ENCODE data around the gene CTF1.

CTF1 gene

DNA sequence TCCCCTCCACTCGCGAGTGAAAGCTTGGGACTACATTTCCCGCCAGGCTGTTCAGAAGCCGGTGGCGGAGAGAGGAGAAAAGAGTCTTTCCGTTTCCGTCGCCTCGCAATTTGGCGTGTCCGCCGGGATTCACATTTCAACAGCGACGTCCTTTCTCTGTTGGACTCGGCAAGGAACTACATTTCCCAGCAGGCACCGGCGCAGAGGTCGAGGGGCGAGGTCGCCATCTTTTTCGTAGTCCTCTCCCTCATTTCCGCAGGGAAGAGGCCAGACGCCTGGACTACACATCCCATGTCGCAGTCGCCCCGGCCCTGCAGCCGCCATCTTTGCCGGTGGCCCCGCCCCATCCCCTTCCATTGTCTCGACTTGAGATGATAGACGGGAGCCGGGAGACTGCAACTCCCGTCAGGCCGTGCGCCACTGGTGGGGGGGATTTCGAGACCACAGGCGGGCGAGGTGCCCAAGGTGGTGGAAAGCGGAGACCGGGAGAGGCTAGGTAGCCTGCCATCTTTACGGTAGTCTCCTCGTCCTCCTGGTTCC is 26.1 kb downstream of the CTF1 start:
- H3K27me3 ChIP-seq (replicated peaks; ENCODE audit: insufficient read depth, low read length) = no peaks in the 10 kb centered on the region

DNA sequence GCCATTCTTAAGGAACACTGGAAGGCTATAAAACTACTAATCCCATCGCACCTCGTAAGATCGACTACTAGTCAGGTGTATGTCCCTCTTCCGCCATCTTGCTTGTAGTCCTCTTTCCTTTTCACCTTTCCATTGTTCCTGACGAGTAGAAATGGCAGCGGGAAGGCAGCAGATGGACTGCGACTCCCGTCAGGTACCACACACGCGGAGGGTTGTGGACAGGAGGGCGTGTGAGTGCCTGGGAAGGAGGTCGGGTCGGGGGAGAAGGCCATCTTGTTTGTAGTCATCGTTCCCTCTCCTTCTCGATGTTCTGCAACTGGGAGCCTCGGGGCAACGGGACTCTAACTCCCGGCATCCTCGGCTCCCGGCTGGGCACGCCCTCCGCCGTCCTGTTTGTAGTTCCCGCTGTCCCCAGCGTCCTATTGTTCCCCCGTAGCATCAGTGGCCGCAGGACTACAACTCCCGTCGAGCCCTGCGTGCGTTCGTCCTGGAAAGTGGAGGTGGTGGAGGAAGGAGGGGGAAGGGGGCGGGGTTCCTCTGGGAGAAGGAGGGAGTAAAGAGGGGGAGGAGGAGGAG is 26.6 kb downstream of the CTF1 start:
- Histone ChIP-seq H3K4me1 (ENCODE audit: low read length) (0 out of 2 replicates have a peak, but pooled peaks cover 6% of the 10 kb centered on the region), H3K27ac (ENCODE audit: low read length) (peak overlapping the region; percentile 80), H3F3A (ENCODE audit: insufficient read depth, low read length) (peaks cover 3% of the 10 kb centered on the region; the same call in 1 of the 2 replicates), H3K27me3 (replicated peaks; ENCODE audit: insufficient read depth, low read length) (no peaks in the 10 kb centered on the region), H3K4me2 (ENCODE audit: low read depth, low read length) (peak overlapping the region; percentile 30), H3K79me2 (ENCODE audit: low read length) (peaks cover 3% of the 10 kb centered on the region; the same call in 1 of the 2 replicates), H3K9me2 (replicated peaks; ENCODE audit: insufficient read depth, low read length) (no peaks in the 10 kb centered on the region), H2AFZ (ENCODE audit: low read length) (peak overlapping the region; percentile 69), H3K9ac (ENCODE audit: low read length) (peak overlapping the region; percentile 86), H3K36me3 (replicated peaks; ENCODE audit: insufficient read depth, low read length) (no peaks in the 10 kb centered on the region), H3K4me3 (ENCODE audit: low read length) (peak overlapping the region; percentile 92), H4K20me1 (ENCODE audit: insufficient read depth, low read length) (no peaks in the 10 kb centered on the region), H3K9me3 (replicated peaks; ENCODE audit: insufficient read depth, low read length) (no peaks in the 10 kb centered on the region)
- TF ChIP-seq EZH2phosphoT487 (IDR thresholded peaks at IDR 0.05; ENCODE audit: low read length) (no peak), EZH2 (optimal IDR thresholded peaks at IDR 0.05; ENCODE audit: low read depth, low read length) (no peak)
- TF ChIP-seq, protein P1, sequence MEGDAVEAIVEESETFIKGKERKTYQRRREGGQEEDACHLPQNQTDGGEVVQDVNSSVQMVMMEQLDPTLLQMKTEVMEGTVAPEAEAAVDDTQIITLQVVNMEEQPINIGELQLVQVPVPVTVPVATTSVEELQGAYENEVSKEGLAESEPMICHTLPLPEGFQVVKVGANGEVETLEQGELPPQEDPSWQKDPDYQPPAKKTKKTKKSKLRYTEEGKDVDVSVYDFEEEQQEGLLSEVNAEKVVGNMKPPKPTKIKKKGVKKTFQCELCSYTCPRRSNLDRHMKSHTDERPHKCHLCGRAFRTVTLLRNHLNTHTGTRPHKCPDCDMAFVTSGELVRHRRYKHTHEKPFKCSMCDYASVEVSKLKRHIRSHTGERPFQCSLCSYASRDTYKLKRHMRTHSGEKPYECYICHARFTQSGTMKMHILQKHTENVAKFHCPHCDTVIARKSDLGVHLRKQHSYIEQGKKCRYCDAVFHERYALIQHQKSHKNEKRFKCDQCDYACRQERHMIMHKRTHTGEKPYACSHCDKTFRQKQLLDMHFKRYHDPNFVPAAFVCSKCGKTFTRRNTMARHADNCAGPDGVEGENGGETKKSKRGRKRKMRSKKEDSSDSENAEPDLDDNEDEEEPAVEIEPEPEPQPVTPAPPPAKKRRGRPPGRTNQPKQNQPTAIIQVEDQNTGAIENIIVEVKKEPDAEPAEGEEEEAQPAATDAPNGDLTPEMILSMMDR (IDR thresholded peaks at IDR 0.05; ENCODE audit: low read length) = no peak
- peak; percentile 99 for DNase-seq

More for the DNA sequence above, 26.1 kb downstream of the CTF1 start:
- Histone ChIP-seq H3K9me3 (replicated peaks; ENCODE audit: insufficient read depth, low read length) (no peaks in the 10 kb centered on the region), H2AFZ (ENCODE audit: low read length) (peak overlapping the region; percentile 71), H3K4me1 (ENCODE audit: low read length) (0 out of 2 replicates have a peak, but pooled peaks cover 6% of the 10 kb centered on the region), H3K9ac (ENCODE audit: low read length) (peak overlapping the region; percentile 86), H3K36me3 (replicated peaks; ENCODE audit: insufficient read depth, low read length) (no peaks in the 10 kb centered on the region), H3K9me2 (replicated peaks; ENCODE audit: insufficient read depth, low read length) (no peaks in the 10 kb centered on the region), H3K79me2 (ENCODE audit: low read length) (peaks cover 3% of the 10 kb centered on the region; the same call in 1 of the 2 replicates), H3K4me3 (ENCODE audit: low read length) (peak overlapping the region; percentile 92), H3F3A (ENCODE audit: insufficient read depth, low read length) (peaks cover 3% of the 10 kb centered on the region; the same call in 1 of the 2 replicates), H4K20me1 (ENCODE audit: insufficient read depth, low read length) (no peaks in the 10 kb centered on the region), H3K27ac (ENCODE audit: low read length) (peak overlapping the region; percentile 80), H3K4me2 (ENCODE audit: low read depth, low read length) (peak overlapping the region; percentile 97)
- TF ChIP-seq EZH2 (optimal IDR thresholded peaks at IDR 0.05; ENCODE audit: low read depth, low read length) (no peak), EZH2phosphoT487 (IDR thresholded peaks at IDR 0.05; ENCODE audit: low read length) (no peak)
- TF ChIP-seq, protein P1 (IDR thresholded peaks at IDR 0.05; ENCODE audit: low read length) = no peak
- DNase-seq = peak; percentile 99

DNA sequence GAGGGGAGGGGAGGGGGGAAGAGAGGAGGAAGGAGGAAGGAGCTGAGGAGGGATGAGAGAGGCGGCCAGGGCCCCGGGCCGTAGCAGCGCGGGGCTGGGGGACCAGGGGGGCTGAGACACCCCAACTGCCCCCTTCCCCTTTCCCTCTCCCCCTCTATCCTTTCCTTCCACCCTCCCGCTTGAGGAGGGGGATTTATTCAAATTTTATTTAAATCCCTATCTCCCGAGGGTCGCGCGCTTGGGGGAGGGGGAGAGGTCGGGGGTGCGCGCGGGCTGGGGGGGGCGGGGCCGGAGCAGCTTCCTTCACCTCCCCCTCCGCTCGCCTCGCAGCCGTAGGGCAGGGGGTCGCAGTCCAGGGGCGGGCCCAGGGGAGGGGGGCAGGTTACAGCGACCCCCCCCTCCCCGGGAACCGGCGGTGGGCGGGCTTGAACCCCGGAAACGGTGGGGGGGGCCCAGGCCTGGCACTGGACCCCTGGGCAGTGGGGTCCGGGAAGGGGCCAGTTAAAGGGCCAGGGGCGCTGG is 27.2 kb downstream of the CTF1 start, which contains the start of gene FBXL19:
Gene FBXL19, plus strand, starts transcription at position 19 of the 522 bp plus-strand sequence. CDS start 2,183 bp downstream, outside the sequence.
- H3K4me3 ChIP-seq (ENCODE audit: low read length) = peak within 1 kb of the TSS; percentile 92
- H4K20me1 ChIP-seq (ENCODE audit: insufficient read depth, low read length) = no peaks in the 10 kb centered on the region
- H3K9me2 ChIP-seq (replicated peaks; ENCODE audit: insufficient read depth, low read length) = no peaks in the 10 kb centered on the region
- TF ChIP-seq EZH2phosphoT487 (IDR thresholded peaks at IDR 0.05; ENCODE audit: low read length) (no peak), EZH2 (optimal IDR thresholded peaks at IDR 0.05; ENCODE audit: low read depth, low read length) (no peak)
- TF ChIP-seq, protein P1 (IDR thresholded peaks at IDR 0.05; ENCODE audit: low read length) = no peak
- peak within 1 kb of the TSS; percentile 69 for H2AFZ ChIP-seq (ENCODE audit: low read length)
- H3K79me2 ChIP-seq (ENCODE audit: low read length) = peaks cover 3% of the 10 kb centered on the region; the same call in 1 of the 2 replicates
- no peaks in the 10 kb centered on the region for H3K27me3 ChIP-seq (replicated peaks; ENCODE audit: insufficient read depth, low read length)
- no peak for DNase-seq
- peak within 1 kb of the TSS; percentile 86 for H3K9ac ChIP-seq (ENCODE audit: low read length)
- H3K27ac ChIP-seq (ENCODE audit: low read length) = peak within 1 kb of the TSS; percentile 80
- no peaks in the 10 kb centered on the region for H3K36me3 ChIP-seq (replicated peaks; ENCODE audit: insufficient read depth, low read length)
- no peaks in the 10 kb centered on the region for H3K9me3 ChIP-seq (replicated peaks; ENCODE audit: insufficient read depth, low read length)
- H3K4me1 ChIP-seq (ENCODE audit: low read length) = 0 out of 2 replicates have a peak, but pooled peaks cover 6% of the 10 kb centered on the region
- peak within 1 kb of the TSS; percentile 97 for H3K4me2 ChIP-seq (ENCODE audit: low read depth, low read length)
- peaks cover 3% of the 10 kb centered on the region; the same call in 1 of the 2 replicates for H3F3A ChIP-seq (ENCODE audit: insufficient read depth, low read length)
